ENCODE data around the gene CD53. TPM values are rescaled to one million over a fixed set of nuclear protein-coding genes. Genes with fewer than 3 reads are reported as not detected.

The CD53 gene
- total and polyA plus RNA-seq, 12 donors: 2.1 to 55.2 (median 5.6) TPM

DNA sequence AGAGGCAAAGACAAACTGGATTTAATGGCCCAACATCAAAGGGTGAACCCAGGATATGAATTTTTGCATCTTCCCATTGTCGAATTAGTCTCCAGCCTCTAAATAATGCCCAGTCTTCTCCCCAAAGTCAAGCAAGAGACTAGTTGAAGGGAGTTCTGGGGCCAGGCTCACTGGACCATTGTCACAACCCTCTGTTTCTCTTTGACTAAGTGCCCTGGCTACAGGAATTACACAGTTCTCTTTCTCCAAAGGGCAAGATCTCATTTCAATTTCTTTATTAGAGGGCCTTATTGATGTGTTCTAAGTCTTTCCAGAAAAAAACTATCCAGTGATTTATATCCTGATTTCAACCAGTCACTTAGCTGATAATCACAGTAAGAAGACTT is 26.5 kb downstream of the CD53 start:
- no peaks in the 10 kb centered on the region for H3K9me3 ChIP-seq
- WGBS, 2 donors: 67% methylated on average over 1 of the region's 1 CpG
- TF ChIP-seq, protein P1, sequence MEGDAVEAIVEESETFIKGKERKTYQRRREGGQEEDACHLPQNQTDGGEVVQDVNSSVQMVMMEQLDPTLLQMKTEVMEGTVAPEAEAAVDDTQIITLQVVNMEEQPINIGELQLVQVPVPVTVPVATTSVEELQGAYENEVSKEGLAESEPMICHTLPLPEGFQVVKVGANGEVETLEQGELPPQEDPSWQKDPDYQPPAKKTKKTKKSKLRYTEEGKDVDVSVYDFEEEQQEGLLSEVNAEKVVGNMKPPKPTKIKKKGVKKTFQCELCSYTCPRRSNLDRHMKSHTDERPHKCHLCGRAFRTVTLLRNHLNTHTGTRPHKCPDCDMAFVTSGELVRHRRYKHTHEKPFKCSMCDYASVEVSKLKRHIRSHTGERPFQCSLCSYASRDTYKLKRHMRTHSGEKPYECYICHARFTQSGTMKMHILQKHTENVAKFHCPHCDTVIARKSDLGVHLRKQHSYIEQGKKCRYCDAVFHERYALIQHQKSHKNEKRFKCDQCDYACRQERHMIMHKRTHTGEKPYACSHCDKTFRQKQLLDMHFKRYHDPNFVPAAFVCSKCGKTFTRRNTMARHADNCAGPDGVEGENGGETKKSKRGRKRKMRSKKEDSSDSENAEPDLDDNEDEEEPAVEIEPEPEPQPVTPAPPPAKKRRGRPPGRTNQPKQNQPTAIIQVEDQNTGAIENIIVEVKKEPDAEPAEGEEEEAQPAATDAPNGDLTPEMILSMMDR (IDR thresholded peaks at IDR 0.05): no peak
- no peak overlapping the region for H3K4me3 ChIP-seq
- H3K27ac ChIP-seq: no peak overlapping the region
- DNase-seq (no peak), ATAC-seq (no peak)
- H3K27me3 ChIP-seq: peaks cover 0 to 4% (median 0%) of the 10 kb centered on the region in 7 donors
- peaks cover 0 to 72% (median 0%) of the 10 kb centered on the region in 9 donors for H3K36me3 ChIP-seq
- H3K4me1 ChIP-seq: peaks cover 0 to 14% (median 0%) of the 10 kb centered on the region in 9 donors
- intact Hi-C loops (cut with DNase I): no loop called here

GRCh38 chr1:110902820-110903463 is 30.0 kb downstream of the CD53 start:
- TF ChIP-seq, protein P1 (IDR thresholded peaks at IDR 0.05): no peak
- DNase-seq (no peak), ATAC-seq (no peak)
- WGBS, 2 donors: 69 to 75% methylated on average over 6 of the region's 6 CpGs
- Histone ChIP-seq H3K27me3 (peaks cover 0 to 4% (median 0%) of the 10 kb centered on the region in 7 donors), H3K9me3 (no peaks in the 10 kb centered on the region), H3K27ac (no peak overlapping the region), H3K36me3 (peaks cover 0 to 38% (median 0%) of the 10 kb centered on the region in 9 donors), H3K4me1 (no peaks in the 10 kb centered on the region), H3K4me3 (no peak overlapping the region)
- intact Hi-C loops (cut with DNase I): no loop called here

- 68 to 73% methylated on average over 3 of the region's 3 CpGs for WGBS, 2 donors
- no peak overlapping the region for H3K27ac ChIP-seq
- TF ChIP-seq, protein P1 (IDR thresholded peaks at IDR 0.05): no peak
- peaks cover 0 to 28% (median 0%) of the 10 kb centered on the region in 9 donors for H3K36me3 ChIP-seq
- H3K27me3 ChIP-seq: peaks cover 0 to 3% (median 0%) of the 10 kb centered on the region in 7 donors
- DNase-seq: no peak
- ATAC-seq: no peak
- intact Hi-C loops (cut with DNase I): no loop called here
- H3K9me3 ChIP-seq: no peaks in the 10 kb centered on the region
- no peaks in the 10 kb centered on the region for H3K4me1 ChIP-seq
- no peak overlapping the region for H3K4me3 ChIP-seq
Observed at GRCh38 chr1:110903853-110904500, 31.0 kb downstream of the CD53 start.

DNA sequence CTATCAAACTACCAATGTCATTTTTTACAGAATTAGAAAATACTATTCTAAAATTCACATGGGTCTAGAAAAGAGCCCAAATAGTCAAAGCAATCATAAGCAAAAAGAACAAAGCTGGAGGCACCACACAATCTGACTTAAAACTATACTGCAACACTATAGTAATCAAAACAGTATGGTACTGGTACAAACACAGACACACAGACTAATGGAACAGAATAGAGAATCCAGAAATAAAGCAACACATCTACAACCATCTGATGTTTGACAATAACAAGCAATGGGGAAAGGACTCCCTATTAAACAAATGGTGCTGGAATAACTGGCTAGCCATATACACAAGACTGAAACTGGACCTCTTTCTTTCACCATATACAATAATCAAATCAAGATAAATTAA is 39.8 kb downstream of the CD53 start:
- ATAC-seq (no peak), DNase-seq (no peak)
- H3K27me3 ChIP-seq: no peaks in the 10 kb centered on the region
- intact Hi-C loops (cut with DNase I): no loop called here
- H3K4me3 ChIP-seq: no peak overlapping the region
- H3K27ac ChIP-seq: no peak overlapping the region
- H3K4me1 ChIP-seq: peaks cover 0 to 10% (median 0%) of the 10 kb centered on the region in 9 donors
- H3K9me3 ChIP-seq: peaks cover 0 to 26% (median 2%) of the 10 kb centered on the region in 11 donors
- TF ChIP-seq, protein P1 (IDR thresholded peaks at IDR 0.05): no peak
- no peaks in the 10 kb centered on the region for H3K36me3 ChIP-seq

Data from heart right ventricle (tissue), 16 donors.